ENCODE results near the gene C14orf119. TPM values are rescaled to one million over a fixed set of nuclear protein-coding genes. Genes with fewer than 3 reads are reported as not detected.

C14orf119 gene
- total RNA-seq, 1 experiment from 2014 or later = 22.8 TPM

GRCh38 chr14:23057757-23058653 lies 37.3 kb upstream of the C14orf119 start:
- Histone ChIP-seq H3K36me3 (peaks cover 30% of the 10 kb centered on the region), H3K27me3 (no peaks in the 10 kb centered on the region), H3K9me3 (no peaks in the 10 kb centered on the region), H3K4me3 (peak overlapping the region; percentile 52)
- peak; percentile 77 for DNase-seq

- DNase-seq = no peak
- H3K4me3 ChIP-seq = no peak overlapping the region
- no peaks in the 10 kb centered on the region for H3K9me3 ChIP-seq
- peaks cover 36% of the 10 kb centered on the region for H3K36me3 ChIP-seq
- H3K27me3 ChIP-seq = no peaks in the 10 kb centered on the region
Observed at GRCh38 chr14:23058654-23059504, 36.4 kb upstream of the C14orf119 start.

- H3K4me3 ChIP-seq = no peak overlapping the region
- H3K36me3 ChIP-seq = peaks cover 45% of the 10 kb centered on the region
- H3K27me3 ChIP-seq = no peaks in the 10 kb centered on the region
- DNase-seq = no peak
- H3K9me3 ChIP-seq = no peaks in the 10 kb centered on the region
Observed at GRCh38 chr14:23060536-23061260, 34.6 kb upstream of the C14orf119 start.

- Histone ChIP-seq H3K4me3 (no peak overlapping the region), H3K9me3 (no peaks in the 10 kb centered on the region), H3K27me3 (no peaks in the 10 kb centered on the region), H3K36me3 (peaks cover 56% of the 10 kb centered on the region)
- DNase-seq = peak; percentile 86
Observed at GRCh38 chr14:23062002-23062401, 33.3 kb upstream of the C14orf119 start.

- no peaks in the 10 kb centered on the region for H3K27me3 ChIP-seq
- H3K36me3 ChIP-seq = peaks cover 67% of the 10 kb centered on the region
- no peaks in the 10 kb centered on the region for H3K9me3 ChIP-seq
- H3K4me3 ChIP-seq = no peak overlapping the region
- DNase-seq = no peak
Observed at GRCh38 chr14:23063601-23064000, 31.7 kb upstream of the C14orf119 start.

GRCh38 chr14:23066368-23066767 lies 28.9 kb upstream of the C14orf119 start:
- Histone ChIP-seq H3K9me3 (no peaks in the 10 kb centered on the region), H3K36me3 (peaks cover 60% of the 10 kb centered on the region), H3K4me3 (no peak overlapping the region), H3K27me3 (no peaks in the 10 kb centered on the region)
- no peak for DNase-seq

- DNase-seq = no peak
- no peaks in the 10 kb centered on the region for H3K9me3 ChIP-seq
- H3K4me3 ChIP-seq = no peak overlapping the region
- H3K36me3 ChIP-seq = peaks cover 54% of the 10 kb centered on the region
- no peaks in the 10 kb centered on the region for H3K27me3 ChIP-seq
Observed at GRCh38 chr14:23066855-23067744, 28.2 kb upstream of the C14orf119 start.

GRCh38 chr14:23067847-23068788 lies 27.2 kb upstream of the C14orf119 start:
- Histone ChIP-seq H3K9me3 (no peaks in the 10 kb centered on the region), H3K36me3 (peaks cover 47% of the 10 kb centered on the region), H3K4me3 (no peak overlapping the region), H3K27me3 (no peaks in the 10 kb centered on the region)
- DNase-seq = no peak

- peak; percentile 60 for DNase-seq
- Histone ChIP-seq H3K36me3 (peaks cover 40% of the 10 kb centered on the region), H3K27me3 (no peaks in the 10 kb centered on the region), H3K4me3 (no peak overlapping the region), H3K9me3 (no peaks in the 10 kb centered on the region)
Observed at GRCh38 chr14:23068789-23069412, 26.4 kb upstream of the C14orf119 start.

GRCh38 chr14:23069413-23069806 lies 25.9 kb upstream of the C14orf119 start:
- H3K9me3 ChIP-seq = no peaks in the 10 kb centered on the region
- no peak for DNase-seq
- H3K27me3 ChIP-seq = no peaks in the 10 kb centered on the region
- H3K4me3 ChIP-seq = no peak overlapping the region
- peaks cover 35% of the 10 kb centered on the region for H3K36me3 ChIP-seq

GRCh38 chr14:23070262-23071129 lies 24.8 kb upstream of the C14orf119 start:
- Histone ChIP-seq H3K9me3 (no peaks in the 10 kb centered on the region), H3K27me3 (no peaks in the 10 kb centered on the region), H3K4me3 (peak overlapping the region; percentile 80), H3K36me3 (peaks cover 40% of the 10 kb centered on the region)
- no peak for DNase-seq

- H3K4me3 ChIP-seq = peak overlapping the region; percentile 80
- no peaks in the 10 kb centered on the region for H3K27me3 ChIP-seq
- no peaks in the 10 kb centered on the region for H3K9me3 ChIP-seq
- peaks cover 42% of the 10 kb centered on the region for H3K36me3 ChIP-seq
- DNase-seq = peak; percentile 87
Observed at GRCh38 chr14:23071244-23071920, 23.9 kb upstream of the C14orf119 start.

GRCh38 chr14:23071921-23072539 lies 23.3 kb upstream of the C14orf119 start:
- H3K9me3 ChIP-seq = no peaks in the 10 kb centered on the region
- H3K27me3 ChIP-seq = no peaks in the 10 kb centered on the region
- H3K36me3 ChIP-seq = peaks cover 42% of the 10 kb centered on the region
- H3K4me3 ChIP-seq = peak overlapping the region; percentile 80
- DNase-seq = no peak

All from MG63 (cell line).